Endothelial cell (in vitro differentiated cells): ENCODE results near the gene DBNDD2. TPM values are rescaled to one million over a fixed set of nuclear protein-coding genes. Genes with fewer than 3 reads are reported as not detected.
A peak's percentile ranks its signal among the peaks of the same experiment; 100 is the strongest.

Experiments
- DNase-seq: peaks from one replicate; pipeline ENCODE4 v3.0.0; 2021; ENCODE audit warnings: low spot score
- H3K27ac Mint-ChIP-seq: one replicate; pipeline ENCODE4 v1.8.0; 2021; ENCODE audit warnings: mixed read lengths, inconsistent platforms; ENCODE audit not compliant: unreplicated experiment
- H3K27me3 Mint-ChIP-seq: one replicate; pipeline ENCODE4 v1.8.0; 2021; ENCODE audit warnings: mild to moderate bottlenecking, moderate library complexity, mixed read lengths, inconsistent platforms; ENCODE audit not compliant: unreplicated experiment
- H3K36me3 Mint-ChIP-seq: one replicate; pipeline ENCODE4 v1.8.0; 2021; ENCODE audit warnings: mild to moderate bottlenecking, low read depth, mixed read lengths, inconsistent platforms; ENCODE audit not compliant: unreplicated experiment
- H3K4me1 Mint-ChIP-seq: one replicate; pipeline ENCODE4 v1.8.0; 2021; ENCODE audit warnings: mild to moderate bottlenecking, mixed read lengths, inconsistent platforms; ENCODE audit not compliant: unreplicated experiment
- H3K4me3 Mint-ChIP-seq: one replicate; pipeline ENCODE4 v1.8.0; 2021; ENCODE audit warnings: mild to moderate bottlenecking, mixed read lengths, inconsistent platforms; ENCODE audit not compliant: unreplicated experiment
- H3K9me3 Mint-ChIP-seq: one replicate; pipeline ENCODE4 v1.8.0; 2021; ENCODE audit warnings: mixed read lengths, inconsistent platforms; ENCODE audit not compliant: unreplicated experiment
- CTCF ChIP-seq: fragments of 200-600 bp; sonication (generic); IDR thresholded peaks from one replicate; pipeline ENCODE4 v1.5.0; 2021; ENCODE audit warnings: antibody characterized with exemption; ENCODE audit not compliant: unreplicated experiment
- total RNA-seq: library from RNA; stranded (reverse); fragmentation: NEBNext Ultra II Directional; extraction: Animal tissue kit (Norgen Biotek cat#: 25700); gene quantifications from one replicate; pipeline ENCODE4 v1.2.1, GENCODE V29; 2021; ENCODE audit not compliant: unreplicated experiment

Gene DBNDD2
- total RNA-seq, 1 donor from 2014 or later: 2.0 TPM

DNA sequence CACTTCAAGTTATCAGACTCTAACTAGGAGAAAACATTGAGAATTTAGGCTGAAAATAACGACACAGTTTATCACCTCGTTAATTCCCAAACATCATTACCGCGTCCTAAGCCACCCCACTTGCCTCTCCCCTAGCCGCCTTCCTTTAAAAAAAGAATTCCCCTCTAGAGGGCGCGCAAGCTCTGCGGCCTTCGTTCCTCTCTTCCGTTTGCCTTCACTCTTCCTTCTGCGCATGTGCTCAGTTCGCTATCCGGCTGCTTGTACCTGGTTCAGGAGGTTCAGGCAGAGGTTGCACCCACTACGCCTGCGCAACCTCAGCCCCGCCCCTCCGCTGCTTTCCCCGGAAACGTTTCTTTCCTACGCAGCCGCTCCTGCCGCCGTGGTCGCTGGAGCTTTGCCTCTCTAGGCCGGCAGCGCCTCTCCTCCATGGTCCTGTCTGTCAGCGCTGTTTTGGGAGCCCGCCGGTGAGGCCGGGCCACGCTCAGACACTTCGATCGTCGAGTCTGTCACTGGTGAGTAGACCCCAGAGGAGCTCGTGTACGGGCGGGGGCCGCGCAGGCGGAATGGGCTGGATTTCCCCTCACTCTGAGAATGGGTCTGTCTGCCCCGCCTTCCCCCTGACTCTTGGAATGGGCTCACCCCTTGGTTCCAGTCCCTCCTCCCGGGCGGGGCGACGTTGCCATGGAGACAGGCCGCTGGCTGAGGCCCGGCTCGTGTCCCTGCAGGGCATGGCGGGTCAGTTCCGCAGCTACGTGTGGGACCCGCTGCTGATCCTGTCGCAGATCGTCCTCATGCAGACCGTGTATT, 45.1 kb upstream of the DBNDD2 start, which contains the start of gene SYS1:
Gene SYS1, plus strand, starts transcription at position 353 of the 807 bp plus-strand sequence. Its CDS starts 376 bp downstream, at position 729.
- peak within 1 kb of the TSS; percentile 99 for H3K27ac Mint-ChIP-seq
- H3K27me3 Mint-ChIP-seq: peaks cover 8% of the 10 kb centered on the region
- peaks cover 15% of the 10 kb centered on the region for H3K4me1 Mint-ChIP-seq
- H3K36me3 Mint-ChIP-seq: peaks cover 10% of the 10 kb centered on the region
- H3K9me3 Mint-ChIP-seq: no peaks in the 10 kb centered on the region
- TF ChIP-seq CTCF: peak; percentile 73
- peak within 1 kb of the TSS; percentile 97 for H3K4me3 Mint-ChIP-seq
- peak; percentile 97 for DNase-seq

GRCh38 chr20:45363611-45364492, 44.2 kb upstream of the DBNDD2 start:
- Mint-ChIP-seq H3K27ac (peak overlapping the region; percentile 99), H3K9me3 (no peaks in the 10 kb centered on the region), H3K4me3 (peak overlapping the region; percentile 97), H3K27me3 (peaks cover 8% of the 10 kb centered on the region), H3K36me3 (peaks cover 15% of the 10 kb centered on the region), H3K4me1 (peaks cover 19% of the 10 kb centered on the region)
- DNase-seq: no peak
- no peak for TF ChIP-seq CTCF

DNA sequence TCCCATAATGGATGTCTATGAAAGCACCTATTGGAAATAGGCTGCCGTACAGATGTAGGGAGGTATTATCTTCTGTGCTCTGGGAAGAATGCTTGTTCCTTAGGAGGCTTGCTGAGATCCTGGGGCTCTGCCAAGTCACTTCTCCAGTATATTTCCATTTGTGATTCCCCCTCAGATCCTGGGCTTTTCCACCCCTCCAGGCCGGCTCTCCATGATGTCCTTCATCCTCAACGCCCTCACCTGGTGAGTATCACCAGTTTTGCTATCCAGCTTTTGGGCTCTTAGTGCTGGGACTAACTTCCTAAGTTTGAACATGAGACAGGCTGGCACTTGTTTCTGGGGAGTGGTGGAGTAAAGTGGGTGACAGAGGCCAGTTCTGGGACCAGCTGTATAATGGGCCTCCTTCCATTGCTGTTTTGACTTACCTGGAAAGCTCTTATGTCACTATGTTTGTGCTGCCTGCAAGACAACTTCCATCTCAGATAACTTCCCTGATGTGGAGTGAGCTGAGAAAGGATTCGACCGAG, 42.6 kb upstream of the DBNDD2 start:
- Mint-ChIP-seq H3K27me3 (peaks cover 8% of the 10 kb centered on the region), H3K4me1 (peaks cover 14% of the 10 kb centered on the region), H3K36me3 (peaks cover 15% of the 10 kb centered on the region), H3K4me3 (no peak overlapping the region), H3K27ac (no peak overlapping the region), H3K9me3 (no peaks in the 10 kb centered on the region)
- no peak for DNase-seq
- no peak for TF ChIP-seq CTCF

GRCh38 chr20:45366192-45366591, 41.9 kb upstream of the DBNDD2 start:
- DNase-seq: no peak
- Mint-ChIP-seq H3K9me3 (no peaks in the 10 kb centered on the region), H3K36me3 (peaks cover 15% of the 10 kb centered on the region), H3K4me1 (peaks cover 14% of the 10 kb centered on the region), H3K4me3 (no peak overlapping the region), H3K27ac (no peak overlapping the region), H3K27me3 (peaks cover 8% of the 10 kb centered on the region)
- TF ChIP-seq CTCF: no peak
